Measurements from ENCODE around the gene RFC5.
A peak's percentile ranks its signal among the peaks of the same experiment; 100 is the strongest.
"Not testable (repeated sequence)": the region's sequence is repeated elsewhere in the genome, so short reads cannot be mapped to it uniquely, and the experiment has no call there.

The RFC5 gene, protein sequence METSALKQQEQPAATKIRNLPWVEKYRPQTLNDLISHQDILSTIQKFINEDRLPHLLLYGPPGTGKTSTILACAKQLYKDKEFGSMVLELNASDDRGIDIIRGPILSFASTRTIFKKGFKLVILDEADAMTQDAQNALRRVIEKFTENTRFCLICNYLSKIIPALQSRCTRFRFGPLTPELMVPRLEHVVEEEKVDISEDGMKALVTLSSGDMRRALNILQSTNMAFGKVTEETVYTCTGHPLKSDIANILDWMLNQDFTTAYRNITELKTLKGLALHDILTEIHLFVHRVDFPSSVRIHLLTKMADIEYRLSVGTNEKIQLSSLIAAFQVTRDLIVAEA

GRCh38 chr12:118016424-118017264, at the start of gene RFC5:
Gene RFC5, plus strand, starts transcription at chr12:118016703. Its CDS starts 125 bp downstream, at chr12:118016828.
- DNase-seq = peak; percentile 97 to 98

GRCh38 chr12:117967043-117967442, 49.5 kb upstream of the RFC5 start:
- DNase-seq = no peak

GRCh38 chr12:117967512-117967911, 49.0 kb upstream of the RFC5 start:
- DNase-seq = peak in 1 of 2 experiments; percentile 20

GRCh38 chr12:117968151-117968789, 48.2 kb upstream of the RFC5 start:
- DNase-seq = peak in 1 of 2 experiments; percentile 30

DNA sequence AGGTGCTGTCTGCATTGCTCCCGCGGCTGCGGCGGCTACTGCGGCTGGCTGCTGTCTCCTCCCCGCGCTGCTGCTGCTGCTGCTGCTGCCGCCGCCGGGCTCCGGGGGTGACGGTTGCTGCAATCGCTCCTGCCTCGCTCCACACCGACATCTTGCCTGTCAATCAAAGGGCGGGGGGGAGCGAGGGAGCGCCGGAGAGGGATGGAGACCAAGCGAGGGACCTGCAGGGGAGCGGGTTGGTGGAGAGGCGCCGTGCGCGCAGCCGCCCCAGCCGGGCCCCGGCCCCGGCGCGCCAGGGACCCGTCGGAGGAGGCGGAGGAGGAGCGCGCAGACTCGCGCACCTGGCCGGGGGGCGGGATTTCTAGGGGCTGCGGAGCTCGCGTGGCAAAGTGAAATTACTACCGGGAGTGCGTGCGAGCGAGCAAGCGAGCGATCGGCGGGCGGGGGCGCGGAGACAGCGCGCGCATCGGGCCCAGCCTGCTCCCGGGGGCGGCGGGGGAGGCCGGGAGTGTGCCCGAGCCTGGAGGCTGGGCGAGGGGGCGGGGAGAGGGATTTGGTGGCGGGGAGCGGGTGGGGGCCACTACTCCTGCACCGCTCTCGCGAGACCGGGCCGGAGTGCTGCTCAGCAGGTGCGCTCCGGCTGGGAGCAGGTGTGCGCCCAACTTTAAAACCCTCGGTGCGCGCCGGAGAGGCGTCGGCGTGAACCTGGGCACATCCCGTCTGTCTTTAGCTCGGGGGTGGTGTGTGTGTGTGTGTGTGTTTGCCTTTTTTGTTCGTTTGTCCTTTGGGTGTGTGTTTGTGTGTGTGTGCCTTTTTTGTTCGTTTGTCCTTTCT, 47.5 kb upstream of the RFC5 start, which contains the start of gene KSR2:
Gene KSR2 (minus strand): TSS at position 165 of the 834 bp plus-strand sequence. CDS start 735 bp downstream, outside the sequence.
- DNase-seq = peak; percentile 94 to 95

DNA sequence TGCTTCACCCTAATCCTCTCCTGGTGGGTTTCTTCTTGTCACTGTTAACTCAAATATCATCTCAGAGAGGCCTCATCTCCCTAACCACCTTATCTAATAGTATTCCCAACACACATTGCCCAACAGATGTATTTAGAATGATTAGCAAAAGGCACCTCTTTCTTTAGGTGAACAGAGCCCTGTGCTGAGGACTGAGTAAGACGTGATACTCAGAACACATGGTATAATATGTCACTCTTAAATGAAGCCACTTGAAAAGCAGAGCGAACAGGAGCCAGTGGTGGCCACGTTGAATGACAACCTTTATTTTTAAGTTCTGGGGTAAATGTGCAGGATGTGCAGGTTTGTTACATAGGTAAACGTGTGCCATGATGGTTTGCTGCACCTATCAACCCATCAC, 46.2 kb upstream of the RFC5 start:
- DNase-seq = no peak

DNA sequence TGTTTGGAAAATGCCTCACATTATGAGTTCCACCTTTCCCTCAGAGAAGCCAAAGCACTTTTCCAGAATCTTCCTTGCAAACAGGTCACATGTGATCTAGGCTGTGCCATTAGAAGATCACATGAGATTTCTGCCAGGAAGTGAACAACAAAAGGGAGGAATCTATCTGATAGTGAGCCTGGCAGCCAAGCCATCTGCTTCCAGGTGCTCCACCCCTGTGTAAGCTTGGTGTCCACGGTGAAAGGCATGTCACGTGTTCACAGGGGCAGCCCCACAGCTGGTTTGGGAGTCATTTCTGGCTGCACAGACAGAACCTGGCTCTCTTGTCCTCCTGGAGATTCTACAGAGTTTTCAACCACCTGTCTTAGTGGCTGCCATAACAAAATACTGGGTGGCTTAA, 44.2 kb upstream of the RFC5 start:
- DNase-seq = peak in 1 of 2 experiments; percentile 24

DNA sequence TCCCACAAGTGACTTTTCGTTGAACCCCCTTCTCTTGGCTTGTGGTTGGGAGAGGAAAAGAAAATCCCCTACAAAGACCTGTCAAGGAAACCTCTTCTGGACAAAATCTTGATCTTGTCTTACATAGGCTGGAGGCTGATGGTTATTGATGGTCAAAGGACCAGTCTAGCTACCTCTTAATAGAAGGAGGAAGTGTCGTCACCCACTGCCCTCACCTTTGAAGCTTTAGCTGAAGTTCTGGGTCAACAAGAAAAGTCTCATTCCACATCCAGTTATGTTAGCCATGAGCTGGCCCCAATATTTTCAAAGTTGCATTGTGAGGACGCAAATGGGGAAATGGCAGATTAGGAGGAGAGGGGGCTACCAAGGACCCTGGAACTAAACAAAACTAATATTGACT, 41.5 kb upstream of the RFC5 start:
- DNase-seq = no peak

DNA sequence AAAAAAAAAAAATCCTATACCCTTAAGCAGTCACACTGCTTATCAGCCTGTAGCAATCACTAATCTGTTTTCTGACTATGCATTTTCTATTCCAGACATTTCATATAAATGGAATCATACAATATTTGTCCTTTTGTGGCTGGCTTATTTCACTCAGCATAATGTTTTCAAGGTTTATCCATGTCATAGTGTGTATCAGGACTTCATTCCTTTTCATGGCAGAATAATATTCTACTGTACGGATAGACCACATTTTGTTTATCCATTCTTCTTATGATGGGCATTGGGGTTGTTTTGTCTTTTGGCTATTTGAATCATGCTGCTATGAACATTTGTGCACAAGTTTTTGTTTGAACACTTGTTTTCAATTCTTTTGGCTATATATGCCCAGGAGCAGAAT, 39.1 kb upstream of the RFC5 start:
- no peak for DNase-seq

DNA sequence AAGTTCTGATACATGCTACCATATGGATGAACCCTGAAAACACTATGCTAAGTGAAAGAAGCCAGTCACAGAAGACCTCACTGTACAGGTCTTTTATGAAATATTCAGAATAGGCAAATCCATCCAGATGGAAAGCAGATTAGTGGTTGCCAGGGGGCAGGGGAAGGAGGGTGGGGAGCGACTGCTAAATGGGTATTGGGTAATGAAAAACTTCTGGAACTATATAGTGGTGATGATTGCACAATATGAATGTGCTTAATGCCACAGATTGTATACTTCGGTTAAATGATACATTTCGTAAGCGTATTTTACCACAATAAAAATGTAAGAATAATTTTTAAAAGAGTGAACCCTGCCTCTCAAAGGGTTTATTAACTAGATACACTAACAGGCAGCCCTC, 35.9 kb upstream of the RFC5 start:
- DNase-seq = no peak

GRCh38 chr12:117981267-117981666, 35.2 kb upstream of the RFC5 start:
- no peak for DNase-seq

- no peak for DNase-seq
Observed at GRCh38 chr12:117985182-117985581, 31.3 kb upstream of the RFC5 start.

DNA sequence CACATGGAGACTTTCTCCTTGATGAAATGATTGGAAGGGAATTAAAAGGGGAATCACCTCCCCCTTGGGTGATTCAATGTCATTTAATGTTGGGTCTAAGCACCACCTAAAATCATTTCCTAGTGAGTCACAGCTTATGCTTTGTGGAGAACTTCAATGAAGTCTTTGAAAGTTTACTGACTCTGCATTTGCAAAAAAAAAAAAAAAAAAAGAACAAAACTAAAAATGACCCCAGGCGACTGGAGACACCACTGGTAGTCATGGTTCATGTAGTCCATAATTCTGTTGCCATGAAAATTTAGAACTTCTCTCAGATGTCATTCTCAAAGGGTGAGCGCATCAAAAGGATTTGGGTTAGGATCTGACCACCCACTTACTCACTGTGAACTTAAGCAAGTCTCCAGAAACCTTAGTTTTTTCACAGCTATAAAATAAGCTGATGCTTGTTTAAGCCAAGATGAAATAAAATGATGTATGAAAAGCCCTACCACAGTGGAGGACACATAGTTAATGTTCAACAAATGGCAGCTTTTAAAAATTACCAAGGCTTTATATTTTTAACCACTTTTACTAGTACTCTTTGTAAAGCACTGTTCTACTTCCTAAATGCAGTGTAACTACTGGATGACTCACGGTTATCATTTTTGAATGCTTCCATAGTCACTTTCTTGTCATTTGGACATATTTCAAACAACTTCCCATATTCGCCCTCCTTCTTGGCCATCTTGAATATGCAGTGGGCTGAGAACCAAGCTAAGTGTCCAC, 29.6 kb upstream of the RFC5 start:
- DNase-seq = no peak

DNA sequence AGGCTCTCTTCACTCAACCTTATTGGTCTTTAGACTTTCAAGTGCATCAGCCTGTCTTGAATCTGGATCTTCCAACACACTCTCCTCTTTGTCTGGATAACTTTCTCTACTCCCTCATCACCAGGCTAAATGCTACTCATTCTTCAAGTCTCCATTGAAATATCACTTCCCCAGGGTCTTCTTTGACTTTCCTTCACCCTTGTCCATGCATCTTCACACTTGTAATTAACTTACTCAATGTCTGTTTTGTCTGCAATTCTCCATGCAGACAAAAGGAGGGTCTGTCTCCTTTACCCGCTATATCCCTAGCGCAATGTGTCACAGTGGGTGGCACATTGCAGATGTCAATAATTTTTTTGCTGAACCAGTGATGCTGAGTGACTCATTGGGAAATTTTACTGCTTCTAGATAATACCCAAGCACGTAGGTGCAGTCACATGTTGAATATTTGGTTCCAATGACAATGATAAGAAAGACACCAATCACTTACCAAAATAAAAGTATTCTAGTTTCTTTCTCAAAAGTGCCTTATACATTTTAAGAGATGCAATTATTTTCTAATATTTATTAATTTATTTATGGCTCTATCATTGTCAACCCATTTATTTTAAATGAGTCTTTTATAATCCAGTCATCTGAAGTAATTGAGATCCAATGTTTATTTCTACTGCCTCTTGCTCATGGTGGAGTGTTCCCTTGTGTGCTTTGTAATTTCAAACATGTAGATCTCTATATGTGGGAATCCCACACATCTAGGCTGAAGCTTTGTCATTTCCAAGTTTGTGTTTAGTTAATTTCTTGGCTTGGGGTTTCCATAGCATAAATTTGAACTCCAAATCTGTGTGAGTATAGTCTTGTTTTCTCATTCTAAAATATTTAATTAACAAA, 21.7 kb upstream of the RFC5 start:
- no peak for DNase-seq

DNA sequence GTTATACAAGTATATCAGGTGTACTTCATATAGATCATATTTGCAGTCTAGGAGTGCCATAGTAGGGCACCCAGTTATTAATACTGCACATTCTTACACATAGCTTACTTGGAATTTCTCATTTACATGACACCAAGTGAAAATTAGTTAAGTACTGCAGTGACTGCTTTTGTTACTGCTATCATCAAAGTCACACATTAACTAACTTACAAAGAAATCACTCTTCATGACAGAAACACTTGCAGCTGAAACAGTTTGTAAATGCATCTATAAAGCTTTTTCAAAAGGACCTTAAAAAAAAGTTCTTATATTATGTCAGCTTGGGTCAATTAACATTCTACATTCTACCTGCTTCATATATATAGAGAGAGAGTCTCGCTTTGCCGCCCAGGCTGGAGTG, 17.8 kb upstream of the RFC5 start:
- no peak for DNase-seq

DNA sequence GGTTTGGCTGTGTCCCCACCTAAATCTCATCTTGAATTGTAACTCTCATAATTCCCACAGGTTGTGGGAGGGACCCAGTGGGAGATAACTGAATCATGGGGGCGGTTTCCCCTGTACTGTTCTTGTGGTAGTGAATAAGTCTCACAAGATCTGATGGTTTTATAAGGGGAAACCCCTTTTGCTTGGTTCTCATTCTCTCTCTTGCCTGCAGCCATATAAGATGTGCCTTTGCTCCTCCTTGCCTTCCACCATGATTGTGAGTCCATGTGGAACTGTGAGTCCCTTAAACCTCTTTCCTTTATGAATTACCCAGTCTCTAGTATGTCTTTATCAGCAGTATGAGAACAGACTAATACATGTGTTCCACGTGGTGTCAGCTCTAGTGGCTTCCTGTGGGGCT, 16.7 kb upstream of the RFC5 start:
- DNase-seq = not testable (repeated sequence)

- DNase-seq = no peak
Observed at GRCh38 chr12:118010903-118011302, 5.6 kb upstream of the RFC5 start.

GRCh38 chr12:118011377-118011776, 5.1 kb upstream of the RFC5 start:
- DNase-seq = no peak

GRCh38 chr12:118011961-118012360, 4.5 kb upstream of the RFC5 start:
- no peak for DNase-seq

DNA sequence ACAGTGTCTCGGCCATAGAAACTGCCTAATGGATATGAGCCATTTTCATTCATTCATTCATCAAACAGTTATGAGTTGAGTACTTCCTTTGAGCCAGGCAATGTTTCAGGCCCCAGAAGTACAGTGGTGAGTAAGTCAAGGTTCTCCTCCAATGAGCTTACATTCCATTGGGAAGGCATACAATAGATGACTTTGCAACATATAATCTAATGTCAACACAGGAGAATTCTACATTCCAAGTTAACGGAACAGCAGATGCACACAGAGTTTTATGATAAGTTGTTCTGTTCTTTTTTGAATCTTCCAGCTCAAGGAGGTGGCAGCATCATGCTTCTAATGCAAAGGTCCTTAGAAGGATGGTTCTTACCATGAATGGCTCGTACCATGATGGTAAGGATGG, 3.2 kb upstream of the RFC5 start:
- DNase-seq = no peak

- DNase-seq = no peak
Observed at GRCh38 chr12:118015306-118015705, 1.2 kb upstream of the RFC5 start.
